Measurements from ENCODE around the gene JAM3. TPM values are rescaled to one million over a fixed set of nuclear protein-coding genes. Genes with fewer than 3 reads are reported as not detected.
A peak's percentile ranks its signal among the peaks of the same experiment; 100 is the strongest.

JAM3 gene
- total RNA-seq, 1 donor from 2014 or later, result 50.3 TPM

GRCh38 chr11:134034496-134035381 is 34.1 kb upstream of the JAM3 start:
- peaks cover 39% of the 10 kb centered on the region for H3K4me1 Mint-ChIP-seq (ENCODE audit: unreplicated experiment)
- no peak for TF ChIP-seq CTCF (conservative IDR thresholded peaks at IDR 0.05)
- H3K27me3 Mint-ChIP-seq, result peaks cover 29% of the 10 kb centered on the region
- no peaks in the 10 kb centered on the region for H3K9me3 Mint-ChIP-seq
- peak overlapping the region; percentile 79 for H3K4me3 Mint-ChIP-seq
- no peaks in the 10 kb centered on the region for H3K36me3 Mint-ChIP-seq
- no peak for DNase-seq (ENCODE audit: extremely low spot score, unreplicated experiment)
- no peak overlapping the region for H3K27ac Mint-ChIP-seq

DNA sequence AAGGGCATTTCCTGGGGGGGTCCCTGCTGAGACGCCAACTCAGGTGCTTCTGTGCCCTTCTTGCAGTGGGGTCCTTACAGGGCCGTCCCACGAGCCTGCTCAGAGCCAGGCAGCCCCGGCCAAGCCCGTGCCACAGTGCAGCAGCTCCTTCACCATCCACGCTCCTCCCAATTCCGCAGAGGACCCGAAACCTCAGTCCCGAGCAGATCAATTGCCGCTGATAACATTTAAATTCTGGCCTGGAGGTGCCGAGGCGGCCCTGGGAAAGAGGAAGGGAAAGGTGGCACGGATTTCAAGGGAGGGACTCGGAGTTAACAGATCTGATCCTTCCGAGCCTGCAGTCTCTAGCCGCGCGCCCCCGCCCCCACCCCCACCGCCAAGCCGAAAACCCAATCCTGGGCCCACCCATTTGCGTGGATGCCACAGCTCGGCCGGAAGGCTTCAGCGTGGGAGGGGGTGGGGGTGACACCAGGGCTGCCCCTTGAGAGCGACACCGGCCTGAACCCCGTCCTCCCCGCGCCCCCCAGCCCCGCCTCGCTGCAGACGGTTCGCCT is 32.3 kb upstream of the JAM3 start:
- H3K27ac Mint-ChIP-seq, result peak overlapping the region; percentile 66
- H3K4me3 Mint-ChIP-seq, result peak overlapping the region; percentile 91
- H3K27me3 Mint-ChIP-seq, result peaks cover 16% of the 10 kb centered on the region
- no peak for DNase-seq (ENCODE audit: extremely low spot score, unreplicated experiment)
- peaks cover 53% of the 10 kb centered on the region for H3K4me1 Mint-ChIP-seq (ENCODE audit: unreplicated experiment)
- TF ChIP-seq CTCF (conservative IDR thresholded peaks at IDR 0.05), result no peak
- no peaks in the 10 kb centered on the region for H3K36me3 Mint-ChIP-seq
- H3K9me3 Mint-ChIP-seq, result no peaks in the 10 kb centered on the region

DNA sequence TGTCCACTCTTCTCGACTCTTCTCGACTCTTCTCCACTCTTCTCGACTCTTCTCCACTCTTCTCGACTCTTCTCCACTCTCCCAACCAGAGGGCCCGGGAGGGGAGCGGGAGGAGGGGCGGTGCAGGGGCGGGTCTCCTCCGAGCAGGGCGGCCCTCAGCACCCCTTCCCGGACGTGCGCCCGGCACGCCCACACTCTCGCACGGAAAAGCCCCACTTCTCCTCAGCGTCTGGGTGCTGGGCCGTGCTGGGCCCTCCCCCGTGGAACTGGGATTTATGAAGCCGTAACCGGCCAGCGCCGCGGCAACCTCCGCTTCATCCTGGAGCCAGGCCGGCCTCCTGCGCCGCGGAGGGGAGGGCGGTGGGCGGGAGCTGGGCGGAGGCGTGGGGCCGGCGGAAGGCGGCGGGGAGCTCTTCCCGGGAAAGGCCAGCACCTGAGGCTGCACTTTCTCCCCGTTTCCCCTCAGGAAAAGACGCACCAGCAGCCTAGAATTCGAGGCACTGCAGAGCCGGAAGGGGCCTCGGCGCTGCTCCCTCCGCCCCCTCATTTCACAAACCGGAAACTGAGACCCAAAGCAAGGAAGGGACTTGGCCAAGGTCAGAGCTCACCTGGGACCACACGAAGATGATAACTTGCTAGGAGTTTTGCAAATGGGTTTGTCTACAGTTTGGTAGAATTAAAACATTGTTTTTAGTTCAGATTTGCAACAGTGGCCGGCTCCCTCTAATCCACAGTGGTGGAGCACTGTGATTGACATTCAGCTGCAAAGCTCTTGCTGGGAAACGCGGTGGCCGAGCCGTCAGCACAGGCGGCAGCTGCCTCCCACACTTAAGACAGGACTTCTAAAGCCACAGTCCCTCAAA is 31.6 kb upstream of the JAM3 start:
- Mint-ChIP-seq H3K27me3 (peaks cover 9% of the 10 kb centered on the region), H3K4me3 (peak overlapping the region; percentile 91), H3K9me3 (no peaks in the 10 kb centered on the region), H3K4me1 (ENCODE audit: unreplicated experiment) (peaks cover 49% of the 10 kb centered on the region), H3K36me3 (no peaks in the 10 kb centered on the region), H3K27ac (peak overlapping the region; percentile 66)
- DNase-seq (ENCODE audit: extremely low spot score, unreplicated experiment), result peak; percentile 79
- TF ChIP-seq CTCF (conservative IDR thresholded peaks at IDR 0.05), result no peak

- no peaks in the 10 kb centered on the region for H3K9me3 Mint-ChIP-seq
- no peak for DNase-seq (ENCODE audit: extremely low spot score, unreplicated experiment)
- H3K27ac Mint-ChIP-seq, result no peak overlapping the region
- H3K27me3 Mint-ChIP-seq, result peaks cover 11% of the 10 kb centered on the region
- no peaks in the 10 kb centered on the region for H3K36me3 Mint-ChIP-seq
- no peak for TF ChIP-seq CTCF (conservative IDR thresholded peaks at IDR 0.05)
- H3K4me3 Mint-ChIP-seq, result peak overlapping the region; percentile 65
- peaks cover 40% of the 10 kb centered on the region for H3K4me1 Mint-ChIP-seq (ENCODE audit: unreplicated experiment)
Measured at GRCh38 chr11:134038897-134039470, 29.9 kb upstream of the JAM3 start.

DNA sequence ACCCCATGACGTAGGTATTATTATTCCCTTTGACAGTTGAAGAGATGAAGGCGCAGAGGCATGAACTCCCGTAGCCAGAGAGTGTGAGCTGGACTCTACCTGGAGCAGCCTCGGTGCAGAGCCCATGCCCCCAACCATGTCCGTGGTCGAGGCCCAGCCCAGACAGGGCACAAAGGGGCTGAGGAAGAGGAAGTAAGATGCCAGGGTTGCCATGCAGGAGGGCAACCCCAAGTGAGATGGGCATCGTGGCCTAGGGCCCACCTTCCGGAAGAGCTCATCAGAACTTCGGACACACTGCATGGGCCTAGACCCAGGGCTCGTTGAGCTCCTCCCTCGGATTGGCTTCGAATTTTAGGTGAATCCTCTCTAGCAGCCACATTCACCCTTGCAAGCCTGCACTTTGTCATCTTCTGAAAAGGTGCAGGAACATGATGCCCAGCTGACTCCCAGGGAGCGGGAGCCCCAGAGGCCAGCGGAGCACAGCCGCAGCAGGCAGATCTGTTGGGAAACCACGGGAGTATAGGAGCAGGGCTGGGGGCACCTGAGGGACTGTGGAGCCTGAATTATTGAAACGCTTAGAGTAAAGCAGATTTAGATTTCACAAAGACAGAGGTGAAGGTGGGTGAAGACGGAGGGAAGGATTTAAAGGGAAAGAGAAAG is 29.0 kb upstream of the JAM3 start:
- Mint-ChIP-seq H3K36me3 (no peaks in the 10 kb centered on the region), H3K27me3 (peaks cover 15% of the 10 kb centered on the region), H3K4me3 (no peak overlapping the region), H3K4me1 (ENCODE audit: unreplicated experiment) (peaks cover 40% of the 10 kb centered on the region), H3K27ac (no peak overlapping the region), H3K9me3 (no peaks in the 10 kb centered on the region)
- TF ChIP-seq CTCF (conservative IDR thresholded peaks at IDR 0.05), result no peak
- no peak for DNase-seq (ENCODE audit: extremely low spot score, unreplicated experiment)
